ENCODE measurements around the gene TTLL13. TPM values are rescaled to one million over a fixed set of nuclear protein-coding genes. Genes with fewer than 3 reads are reported as not detected.

The TTLL13 gene
- total and polyA plus RNA-seq, 2 of the 8 experiments (the other 6 are each of a cell fraction or from before 2014, with no cell fraction given), result 0.03 TPM; not detected in 1

DNA sequence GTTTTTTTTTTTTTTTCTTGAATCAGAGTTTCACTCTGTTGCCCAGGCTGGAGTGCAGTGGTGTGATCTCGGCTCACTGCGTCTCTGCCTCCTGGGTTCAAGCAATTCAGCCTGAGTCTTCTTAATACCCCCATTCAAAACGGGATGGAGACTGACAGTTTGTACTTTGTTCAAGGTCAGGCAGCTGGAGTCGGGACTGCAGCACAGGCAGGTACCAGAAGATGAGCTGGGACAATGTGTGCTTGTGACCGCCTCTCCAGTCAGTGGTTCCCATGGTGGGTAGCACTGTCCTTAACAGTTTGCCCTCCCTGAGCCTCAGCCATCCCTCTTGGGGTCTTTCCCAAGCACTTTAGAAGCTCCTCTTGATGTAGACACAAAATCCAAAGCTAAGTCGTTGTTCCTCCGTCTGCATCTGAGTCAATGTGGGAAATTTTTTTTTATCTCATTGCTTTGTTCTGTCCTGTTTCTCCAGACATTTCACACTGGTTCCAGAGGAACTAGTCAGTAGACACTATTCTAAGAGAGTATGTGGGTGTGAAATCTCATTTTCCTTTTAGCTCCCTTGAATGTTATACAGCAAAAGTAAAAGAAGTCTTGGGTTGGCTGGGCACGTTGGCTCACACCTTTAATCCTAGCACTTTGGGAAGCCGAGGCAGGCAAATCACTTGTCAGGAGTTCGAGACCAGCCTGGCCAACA lies 5.3 kb upstream of the TTLL13 start (continued):
- TF ChIP-seq RNF2 (IDR thresholded peaks at IDR 0.05; ENCODE audit: borderline replicate concordance, low read depth, low read length, missing control alignments, poor library complexity, severe bottlenecking) (no peak), FOSL1 (IDR thresholded peaks at IDR 0.05; ENCODE audit: insufficient read depth, low read depth, low read length) (no peak), SP2 (IDR thresholded peaks at IDR 0.05; ENCODE audit: low read length) (no peak), MAFK (IDR thresholded peaks at IDR 0.05; ENCODE audit: low read depth, low read length) (no peak)
